GM18511 (cell line): ENCODE results near the gene ZNF330.
A peak's percentile ranks its signal among the peaks of the same experiment; 100 is the strongest.
"Not testable (repeated sequence)": the region's sequence is repeated elsewhere in the genome, so short reads cannot be mapped to it uniquely, and the experiment has no call there.

Experiments used
- ATAC-seq: cut with Tn5 transposase; IDR thresholded peaks from one replicate; pipeline ENCODE4 v1.9.1; 2021; ENCODE audit warnings: mild to moderate bottlenecking, moderate library complexity; ENCODE audit not compliant: unreplicated experiment

ZNF330 gene

GRCh38 chr4:141220691-141221659 is at the start of gene ZNF330:
Gene ZNF330, plus strand, starts transcription at chr4:141220895. Its CDS starts 1,477 bp downstream, at chr4:141222372.
- peak; percentile 91 for ATAC-seq

- no peak for ATAC-seq
These were observed 46.2 kb upstream of the ZNF330 start for GRCh38 chr4:141174457-141174856.

GRCh38 chr4:141177171-141177570 is 43.5 kb upstream of the ZNF330 start:
- ATAC-seq, result no peak

DNA sequence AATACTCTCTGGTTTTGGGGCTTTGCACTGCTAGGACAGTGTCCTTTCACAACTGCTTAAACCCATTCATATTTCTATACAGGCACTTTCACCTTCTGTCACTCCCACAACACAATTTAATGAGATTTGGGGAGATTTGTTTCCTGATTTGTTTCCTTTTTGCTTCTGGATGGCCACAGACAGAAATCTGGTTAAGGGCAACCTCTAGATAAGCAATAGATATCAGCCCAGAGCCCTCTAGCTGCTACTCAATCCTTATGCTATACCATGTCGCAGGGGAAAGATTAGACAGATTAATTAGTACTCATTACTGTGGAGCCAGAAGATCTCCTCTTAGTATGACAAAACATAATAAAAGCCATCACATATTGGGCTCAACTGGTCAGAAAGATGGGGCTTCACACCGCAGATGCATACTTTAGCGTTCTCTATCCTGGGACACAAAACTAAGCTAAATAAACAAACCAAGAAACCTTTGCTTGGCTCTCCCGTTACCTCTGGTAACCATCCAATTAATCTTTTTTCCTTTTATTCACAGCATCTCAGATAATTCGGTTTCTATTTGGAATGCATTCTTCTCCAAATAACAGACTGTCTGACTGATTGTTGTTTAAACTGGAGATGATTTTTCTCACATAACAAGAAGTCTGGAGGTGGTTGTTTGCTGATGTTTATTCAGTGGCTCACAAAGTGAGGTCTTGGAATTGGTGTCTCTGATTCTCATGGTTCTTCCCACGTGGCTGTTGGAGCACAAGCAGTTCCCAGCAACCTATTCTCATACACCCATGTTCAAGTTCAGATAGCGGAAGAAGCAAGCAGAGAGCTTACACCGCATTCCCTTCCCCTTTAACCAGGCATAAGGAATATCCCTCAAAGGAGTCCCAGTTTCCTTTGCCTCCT is 41.0 kb upstream of the ZNF330 start:
- ATAC-seq, result no peak

DNA sequence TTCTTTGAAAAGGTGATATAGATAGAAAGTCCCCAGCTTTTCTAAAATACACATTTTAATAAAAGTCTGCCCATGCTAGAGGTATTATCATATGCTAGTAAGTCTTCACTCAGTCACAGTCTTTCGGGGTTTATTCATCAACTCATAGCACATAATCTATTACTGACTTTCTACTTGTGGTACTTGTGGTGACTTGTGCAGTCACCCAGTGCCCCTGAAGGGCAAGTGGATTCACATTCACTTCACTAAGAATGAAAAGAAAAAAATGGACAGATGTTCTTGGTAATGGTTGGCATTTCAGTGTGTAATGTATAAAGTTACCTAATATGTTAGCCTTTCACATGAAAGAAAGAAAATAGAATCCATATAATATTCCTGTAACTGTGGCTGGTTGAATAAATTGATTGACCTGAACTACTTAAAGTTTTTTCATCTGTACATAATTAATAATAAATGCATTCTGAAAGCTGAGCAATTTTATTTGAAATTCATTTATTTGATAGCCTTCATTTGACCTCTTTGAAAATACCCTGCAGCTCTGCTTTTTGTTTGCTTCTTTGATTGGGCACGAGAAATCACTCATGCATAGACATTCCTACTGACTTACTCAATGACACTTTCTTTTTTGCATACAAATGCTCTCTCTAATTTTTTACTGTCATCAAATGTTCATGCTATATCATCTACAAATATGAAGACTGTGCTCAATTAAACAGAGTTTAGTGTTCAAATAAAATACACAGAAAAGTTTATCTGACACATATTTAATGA is 39.5 kb upstream of the ZNF330 start:
- ATAC-seq, result no peak

- not testable (repeated sequence) for ATAC-seq
These were observed 37.2 kb upstream of the ZNF330 start for GRCh38 chr4:141183491-141183890.

DNA sequence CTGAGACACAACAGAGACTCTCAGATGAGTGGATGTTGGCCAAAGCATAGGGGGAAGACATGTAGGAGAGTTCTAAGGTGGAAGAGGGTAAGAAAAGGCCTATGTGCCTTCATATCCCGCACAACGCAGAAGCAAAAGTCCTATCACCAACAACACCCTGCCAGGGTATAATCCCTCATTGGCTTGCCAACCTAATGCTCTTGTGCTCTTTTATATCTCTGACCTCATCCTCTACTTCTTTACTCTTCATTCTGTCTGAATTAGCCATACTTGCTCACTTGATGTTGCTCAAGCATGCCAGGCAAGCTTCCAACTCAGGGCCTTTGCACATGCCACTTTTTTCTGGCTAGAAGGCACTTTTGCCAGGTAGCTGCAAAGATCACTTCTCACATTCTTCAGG is 28.1 kb upstream of the ZNF330 start:
- no peak for ATAC-seq

DNA sequence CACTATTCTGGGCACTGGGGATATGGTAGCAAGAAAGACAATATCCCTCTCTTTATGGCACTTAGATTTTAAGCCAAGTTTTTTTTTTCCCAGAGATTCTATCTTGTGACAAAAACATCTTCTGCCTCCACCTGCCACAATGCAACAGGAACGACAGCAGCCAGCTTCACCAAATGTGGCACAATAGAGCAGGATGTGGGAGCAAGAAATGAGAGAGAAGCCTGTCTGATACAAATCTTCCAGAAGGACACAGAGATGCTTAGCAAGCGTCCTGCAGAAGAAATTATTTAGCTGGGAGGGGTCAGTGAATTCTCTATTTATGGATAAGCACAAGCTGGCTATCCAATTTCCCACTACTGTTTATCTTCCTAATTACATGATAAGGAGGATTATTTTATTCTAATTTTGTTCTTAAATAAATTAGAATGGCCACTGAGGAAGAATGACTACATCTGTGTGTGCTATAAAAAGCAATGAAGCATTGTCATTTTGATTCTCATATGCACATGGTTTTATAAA is 27.1 kb upstream of the ZNF330 start:
- no peak for ATAC-seq

- no peak for ATAC-seq
These were observed 25.5 kb upstream of the ZNF330 start for GRCh38 chr4:141195095-141195707.

GRCh38 chr4:141196227-141196933 is 24.3 kb upstream of the ZNF330 start:
- ATAC-seq, result no peak

DNA sequence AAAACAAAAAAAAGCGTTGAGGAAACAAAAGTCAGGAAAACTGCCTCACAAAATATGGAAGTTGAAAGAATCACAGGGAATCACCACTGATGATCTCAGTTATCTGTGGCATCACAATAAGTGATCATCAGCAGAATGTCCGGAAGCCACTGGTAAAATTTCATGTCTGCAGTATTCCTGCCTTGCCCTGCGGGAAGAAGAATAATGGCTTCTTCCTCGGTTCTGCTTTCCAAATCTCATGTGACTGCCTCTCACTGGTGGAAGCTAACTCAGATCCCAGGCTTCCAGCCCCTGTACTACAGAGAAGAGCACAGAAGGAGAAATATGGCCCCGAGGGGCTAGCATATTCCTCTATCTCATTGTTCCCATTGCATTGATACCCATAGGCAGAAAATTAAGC is 12.7 kb upstream of the ZNF330 start:
- no peak for ATAC-seq

DNA sequence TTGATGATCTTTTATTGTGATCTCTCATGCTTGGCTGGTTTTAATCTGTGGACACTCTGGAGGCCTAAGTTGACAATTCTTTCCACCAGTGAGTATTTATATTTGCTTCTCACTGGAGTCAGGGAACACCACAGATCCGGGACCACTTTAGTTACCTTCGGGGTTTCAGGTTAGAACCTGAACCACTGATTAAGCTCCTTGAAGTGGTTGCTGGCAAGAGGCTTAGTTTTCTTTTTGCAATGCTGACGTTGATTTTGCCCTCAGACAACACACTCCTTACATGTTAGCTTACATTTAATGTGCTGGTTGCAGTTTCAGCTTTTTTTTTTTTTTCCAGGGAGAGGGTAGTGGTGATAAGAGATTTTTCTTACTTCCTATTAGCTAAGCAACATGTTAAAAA is 10.5 kb upstream of the ZNF330 start:
- ATAC-seq, result no peak

DNA sequence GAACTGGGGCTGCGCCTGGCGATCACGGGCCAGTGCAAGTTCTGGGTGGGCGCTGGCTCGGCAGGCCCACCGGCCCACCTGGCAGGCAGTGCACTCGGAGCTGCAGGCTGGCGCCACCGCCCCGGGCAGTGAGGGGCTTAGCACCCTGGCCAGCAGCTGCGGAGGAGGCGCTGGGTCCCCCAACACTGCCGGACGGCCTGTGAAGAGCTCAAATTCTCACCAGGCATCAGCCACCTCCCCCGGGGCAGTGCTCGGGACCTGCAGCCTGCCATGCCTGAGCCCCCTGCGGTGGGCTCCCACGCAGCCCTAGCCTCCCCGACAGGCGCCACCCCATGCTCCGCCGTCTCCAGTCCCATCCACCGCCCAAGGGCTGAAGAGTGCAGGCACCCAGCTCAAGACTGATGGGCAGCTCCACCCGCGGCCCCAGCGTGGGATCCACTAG is 7.1 kb upstream of the ZNF330 start:
- no peak for ATAC-seq

DNA sequence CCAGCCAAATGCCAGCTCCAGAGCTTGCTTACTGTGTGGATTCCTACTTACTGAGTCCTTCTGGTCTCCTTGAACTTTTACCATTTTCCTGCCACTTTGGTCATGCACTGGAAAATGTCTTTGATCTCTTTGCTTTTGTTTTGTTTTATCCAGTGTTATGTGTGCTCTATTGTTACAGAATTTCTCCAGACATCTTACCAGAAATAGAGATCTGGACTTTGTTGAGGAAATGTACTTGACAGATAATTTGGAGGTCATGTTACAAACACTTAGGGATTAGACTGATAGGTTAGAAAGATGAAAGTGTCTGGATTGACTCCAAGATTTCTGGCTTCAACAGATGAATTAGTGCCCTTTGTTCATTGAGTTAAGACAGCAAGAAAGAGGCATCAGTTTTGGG is 5.7 kb upstream of the ZNF330 start:
- ATAC-seq, result no peak

DNA sequence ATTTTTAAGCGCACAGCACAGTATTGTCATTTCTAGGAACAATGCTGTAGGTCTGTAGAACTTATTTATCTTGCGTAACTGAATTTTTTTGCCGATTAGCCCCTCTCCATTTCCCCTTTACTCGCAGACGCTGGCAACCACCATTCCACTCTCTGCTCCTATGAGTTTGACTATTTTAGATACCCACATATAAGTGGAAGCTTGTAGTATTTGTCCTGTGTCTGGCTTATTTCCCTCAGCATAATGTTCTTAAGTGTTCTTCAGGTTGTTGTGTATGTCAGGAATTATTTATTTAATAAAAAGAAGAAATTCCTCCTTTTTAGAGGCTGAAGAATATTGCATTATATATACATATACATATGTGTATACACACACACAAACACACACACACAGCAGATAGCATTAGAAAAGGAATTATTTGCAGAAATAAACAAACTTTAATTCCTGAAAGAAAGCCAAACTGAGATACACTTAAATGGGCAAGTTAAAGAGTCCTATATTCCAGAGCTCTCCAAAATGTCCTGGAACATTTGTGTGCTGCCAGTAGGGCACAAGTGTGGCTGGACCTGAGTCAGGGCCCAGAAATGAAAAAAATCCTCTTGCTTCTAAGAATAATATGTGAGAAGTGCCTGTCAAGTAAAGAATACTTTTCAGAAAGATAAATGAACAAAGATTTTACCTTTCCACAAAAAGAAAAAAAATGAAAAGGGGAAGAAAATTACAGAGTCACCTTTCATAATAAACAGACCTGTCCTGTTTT is 4.5 kb upstream of the ZNF330 start:
- ATAC-seq, result no peak

DNA sequence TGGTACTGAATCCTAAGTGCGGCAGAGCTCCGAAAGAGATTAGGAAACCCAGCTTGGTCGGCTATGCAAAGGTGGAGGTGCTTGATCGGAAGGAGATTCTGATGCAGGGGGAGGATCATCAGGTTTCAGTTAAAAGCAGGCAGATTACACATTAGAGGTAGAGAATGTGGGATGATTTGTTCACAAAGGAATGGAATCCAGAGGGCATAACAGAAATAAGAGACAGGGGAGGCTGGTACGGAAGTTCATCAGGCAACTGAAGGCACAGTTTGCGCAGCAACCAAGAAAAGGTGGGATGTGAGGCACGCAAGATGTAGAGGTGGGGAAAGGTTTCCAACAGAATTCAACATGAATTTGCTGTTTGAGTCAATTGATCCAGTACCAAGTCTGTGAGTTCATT is 424 bp upstream of the ZNF330 start:
- ATAC-seq, result peak; percentile 13

DNA sequence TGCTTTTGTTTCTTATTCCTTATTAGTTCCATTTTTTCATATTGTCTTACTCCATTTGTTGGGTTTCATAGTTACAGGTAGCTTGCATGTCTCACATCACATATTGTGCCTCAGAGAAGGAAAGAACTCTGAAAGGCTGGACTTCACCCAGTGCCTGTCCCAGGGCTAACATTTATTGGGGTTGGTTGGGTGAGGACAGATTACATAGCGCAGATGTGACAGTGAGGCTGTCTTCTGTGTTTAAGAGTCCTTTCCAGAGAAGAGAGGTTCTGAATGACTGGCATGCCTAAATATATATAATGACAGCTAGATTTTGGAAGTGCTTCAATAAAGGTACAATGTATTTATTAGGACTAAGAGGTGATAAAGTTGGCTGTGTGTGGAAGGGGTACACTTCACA is 2.7 kb downstream of the ZNF330 start:
- no peak for ATAC-seq

DNA sequence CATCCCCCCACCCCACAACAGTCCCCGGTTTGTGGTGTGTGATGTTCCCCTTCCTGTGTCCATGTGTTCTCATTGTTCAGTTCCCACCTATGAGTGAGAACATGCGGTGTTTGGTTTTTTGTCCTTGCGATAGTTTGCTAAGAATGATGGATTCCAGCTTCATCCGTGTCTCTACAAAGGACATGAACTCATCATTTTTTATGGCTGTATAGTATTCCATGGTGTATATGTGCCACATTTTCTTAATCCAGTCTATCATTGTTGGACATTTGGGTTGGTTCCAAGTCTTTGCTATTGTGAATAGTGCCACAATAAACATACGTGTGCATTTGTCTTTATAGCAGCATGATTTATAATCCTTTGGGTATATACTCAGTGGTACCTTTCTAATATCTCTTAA is 6.6 kb downstream of the ZNF330 start:
- ATAC-seq, result not testable (repeated sequence)
